CD14-positive monocyte (primary cell): ENCODE data around the gene ZDHHC7. TPM values are rescaled to one million over a fixed set of nuclear protein-coding genes. Genes with fewer than 3 reads are reported as not detected.
A peak's percentile ranks its signal among the peaks of the same experiment; 100 is the strongest.

Source experiments
- DNase-seq, 3 donors: peaks; one replicate each; pipeline ENCODE4 v3.0.0-alpha.2; 2011 to 2022
- H2AFZ ChIP-seq: 2 replicates; pipeline ENCODE4 v1.6.0; 2012; ENCODE audit warnings: mild to moderate bottlenecking, low read depth, low read length, inconsistent platforms; ENCODE audit not compliant: insufficient read depth, poor library complexity, severe bottlenecking
- H3K27ac ChIP-seq, 2 donors: 1 replicate in 1 of 2; 2 replicates in 1 of 2; pipeline ENCODE4 v1.5.1; 2012 to 2013; ENCODE audit warnings: low read length in 2 of 2, control low read depth in 1 of 2, inconsistent platforms in 1 of 2, low read depth in 1 of 2, mild to moderate bottlenecking in 1 of 2
- H3K27me3 ChIP-seq, 2 donors: one replicate each; pipeline versions ENCODE4 v1.6.0 to v1.6.1; 2011 to 2013; ENCODE audit warnings: low read length in 2 of 2; ENCODE audit not compliant: control insufficient read depth in 2 of 2, insufficient read depth in 2 of 2
- H3K36me3 ChIP-seq, 2 donors: replicated peaks in 1 of 2; 1 replicate in 1 of 2; 2 replicates in 1 of 2; pipeline versions ENCODE4 v1.5.1 to v1.6.1; 2012 to 2013; ENCODE audit warnings: low read length in 2 of 2, control low read depth in 1 of 2, inconsistent platforms in 1 of 2, mild to moderate bottlenecking in 1 of 2; ENCODE audit not compliant: insufficient read depth in 2 of 2, control insufficient read depth in 1 of 2
- H3K4me1 ChIP-seq, 2 donors: 1 replicate in 1 of 2; 2 replicates in 1 of 2; pipeline versions ENCODE4 v1.5.1 to v1.6.1; 2012 to 2013; ENCODE audit warnings: low read length in 2 of 2, control low read depth in 1 of 2, inconsistent platforms in 1 of 2, mild to moderate bottlenecking in 1 of 2, moderate library complexity in 1 of 2; ENCODE audit not compliant: insufficient read depth in 2 of 2, control insufficient read depth in 1 of 2
- H3K4me2 ChIP-seq: replicated peaks from 2 replicates; pipeline ENCODE3; 2012; ENCODE audit warnings: low read length, moderate library complexity, mild to moderate bottlenecking; ENCODE audit not compliant: poor library complexity, severe bottlenecking; ENCODE audit errors: extremely low read depth
- H3K4me3 ChIP-seq, 3 experiments: fragments of 200-600 bp in 1 of 3; sonication (generic) in 1 of 3; replicated peaks in 1 of 3; 1 replicate in 2 of 3; 2 replicates in 1 of 3; pipeline ENCODE4 v1.5.1; 2011 to 2013; ENCODE audit warnings: low read length in 3 of 3, mild to moderate bottlenecking in 3 of 3, control low read depth in 2 of 3, low read depth in 2 of 3, inconsistent platforms in 1 of 3, moderate library complexity in 1 of 3
- H3K79me2 ChIP-seq: 2 replicates; pipeline ENCODE4 v1.6.0; 2012; ENCODE audit warnings: mild to moderate bottlenecking, control low read depth, inconsistent platforms, low read length, moderate library complexity; ENCODE audit not compliant: insufficient read depth
- H3K9ac ChIP-seq: 2 replicates; pipeline ENCODE4 v1.6.0; 2017; ENCODE audit warnings: low read length, mild to moderate bottlenecking; ENCODE audit not compliant: insufficient read depth, poor library complexity, severe bottlenecking
- H3K9me3 ChIP-seq, 2 donors: replicated peaks in 1 of 2; 1 replicate in 1 of 2; 2 replicates in 1 of 2; pipeline versions ENCODE4 v1.5.1 to v1.6.1; 2012 to 2013; ENCODE audit warnings: low read length in 2 of 2, control low read depth in 1 of 2; ENCODE audit not compliant: control insufficient read depth in 1 of 2, insufficient read depth in 1 of 2
- H4K20me1 ChIP-seq: 2 replicates; pipeline ENCODE4 v1.6.0; 2012; ENCODE audit warnings: mild to moderate bottlenecking, low read length, control low read depth, moderate library complexity; ENCODE audit not compliant: insufficient read depth
- H3K27ac Mint-ChIP-seq, 7 donors: one replicate each; pipeline ENCODE4 v1.8.0; 2020; ENCODE audit warnings: mild to moderate bottlenecking in 7 of 7, mixed read lengths in 7 of 7, moderate library complexity in 6 of 7, inconsistent platforms in 2 of 7
- H3K27me3 Mint-ChIP-seq, 3 donors: one replicate each; pipeline ENCODE4 v1.8.0; 2021 to 2022; ENCODE audit warnings: low read depth in 3 of 3, mild to moderate bottlenecking in 3 of 3, mixed read lengths in 3 of 3, moderate library complexity in 3 of 3, inconsistent platforms in 1 of 3
- H3K36me3 Mint-ChIP-seq, 2 donors: one replicate each; pipeline ENCODE4 v1.8.0; 2020; ENCODE audit warnings: mixed read lengths in 2 of 2, inconsistent platforms in 1 of 2, mild to moderate bottlenecking in 1 of 2
- H3K4me1 Mint-ChIP-seq: one replicate; pipeline ENCODE4 v1.8.0; 2020; ENCODE audit warnings: mild to moderate bottlenecking, mixed read lengths
- H3K4me3 Mint-ChIP-seq, 2 donors: one replicate each; pipeline ENCODE4 v1.8.0; 2020; ENCODE audit warnings: mild to moderate bottlenecking in 2 of 2, mixed read lengths in 2 of 2, moderate library complexity in 1 of 2
- H3K9me3 Mint-ChIP-seq, 7 donors: one replicate each; pipeline ENCODE4 v1.8.0; 2020 to 2022; ENCODE audit warnings: mixed read lengths in 7 of 7, mild to moderate bottlenecking in 6 of 7, moderate library complexity in 6 of 7, inconsistent platforms in 2 of 7
- CTCF ChIP-seq: fragments of 200-600 bp; IDR thresholded peaks from one replicate; pipeline ENCODE4 v1.8.0; 2022; ENCODE audit warnings: antibody characterized with exemption, mild to moderate bottlenecking
- WGBS: methylation state at CpG from one replicate; pipeline ENCODE4 v1.1.5; 2013; ENCODE audit warnings: missing lambda C conversion rate; ENCODE audit not compliant: insufficient coverage; 5-methylcytosine and 5-hydroxymethylcytosine counted together
- intact Hi-C, 2 donors: fragments of 100-400 bp; cut with micrococcal nuclease; formaldehyde crosslinking; loops; one replicate each; pipeline versions ENCODE4 v1.15.0 to v1.15.1; 2023
- polyA plus RNA-seq, 3 donors: library from polyadenylated mRNA; depleted of rRNA in 1 of 3; unstranded in 2 of 3; stranded (reverse) in 1 of 3; fragments of 300-500 nt in 2 of 3; fragments of >200 nt in 1 of 3; fragmentation: Illumina TruSeq in 2 of 3; gene quantifications; 1 replicate in 2 of 3; 2 replicates in 1 of 3; pipeline ENCODE4 v1.2.3, GENCODE V29; 2012 to 2021

Gene ZDHHC7
- polyA plus RNA-seq, 3 donors, result 99.7 to 189 (median 129) TPM

- Mint-ChIP-seq H3K36me3 (no peaks in the 10 kb centered on the region), H3K4me3 (no peak overlapping the region), H3K9me3 (peaks cover 0 to 6% (median 3%) of the 10 kb centered on the region in 7 donors), H3K27ac (no peak overlapping the region), H3K4me1 (peaks cover 18% of the 10 kb centered on the region), H3K27me3 (peaks cover 10 to 19% (median 14%) of the 10 kb centered on the region in 3 donors)
- DNase-seq, result no peak
- Histone ChIP-seq H2AFZ (no peak overlapping the region), H3K27me3 (peaks cover 0 to 9% of the 10 kb centered on the region in 2 donors), H3K4me2 (no peak overlapping the region), H3K27ac (no peak overlapping the region), H3K79me2 (no peaks in the 10 kb centered on the region), H4K20me1 (no peaks in the 10 kb centered on the region), H3K9me3 (no peaks in the 10 kb centered on the region), H3K4me3 (no peak overlapping the region), H3K9ac (no peak overlapping the region), H3K4me1 (peaks cover 11 to 21% of the 10 kb centered on the region in 2 donors), H3K36me3 (no peaks in the 10 kb centered on the region)
- no peak for TF ChIP-seq CTCF
- 69% methylated on average over 2 of the region's 4 CpGs for WGBS
- intact Hi-C loops, result no loop called here
These were observed 67.7 kb downstream of the ZDHHC7 start for GRCh38 chr16:84943620-84944019.

GRCh38 chr16:84942786-84943185 is 68.5 kb downstream of the ZDHHC7 start:
- Histone ChIP-seq H3K4me3 (no peak overlapping the region), H3K27me3 (peaks cover 0 to 7% of the 10 kb centered on the region in 2 donors), H3K4me2 (no peak overlapping the region), H2AFZ (no peak overlapping the region), H3K36me3 (no peaks in the 10 kb centered on the region), H3K79me2 (no peaks in the 10 kb centered on the region), H3K9me3 (no peaks in the 10 kb centered on the region), H4K20me1 (no peaks in the 10 kb centered on the region), H3K4me1 (peaks cover 12 to 16% of the 10 kb centered on the region in 2 donors), H3K9ac (no peak overlapping the region), H3K27ac (no peak overlapping the region)
- intact Hi-C loops, result no loop called here
- H3K27me3 Mint-ChIP-seq, result peaks cover 10 to 21% (median 17%) of the 10 kb centered on the region in 3 donors
- TF ChIP-seq CTCF, result no peak
- no CpG with 5 or more reads among the region's 4 CpGs for WGBS
- peak overlapping the region in 1 of 2 donors; percentile 9 for H3K4me3 Mint-ChIP-seq
- DNase-seq, result no peak
- peaks cover 15% of the 10 kb centered on the region for H3K4me1 Mint-ChIP-seq
- H3K27ac Mint-ChIP-seq, result no peak overlapping the region
- H3K9me3 Mint-ChIP-seq, result peaks cover 0 to 6% (median 3%) of the 10 kb centered on the region in 7 donors
- H3K36me3 Mint-ChIP-seq, result no peaks in the 10 kb centered on the region
